PC-3 (cell line): ENCODE results near the gene VPS41.

ENCODE experiments used
- EZH2 ChIP-seq: fragments of 300-600 bp; sonication (generic); IDR thresholded peaks from one replicate; pipeline ENCODE4 v1.6.1; 2017; ENCODE audit warnings: antibody characterized with exemption, mild to moderate bottlenecking, low read length; ENCODE audit not compliant: unreplicated experiment
- EZH2phosphoT487 ChIP-seq: fragments of 300-600 bp; sonication (generic); IDR thresholded peaks from 2 replicates; pipeline ENCODE4 v1.6.1; 2018; ENCODE audit warnings: mild to moderate bottlenecking, antibody characterized with exemption, low read length, borderline replicate concordance
- TF ChIP-seq, protein P1 (sequence below): fragments of 300-600 bp; sonication (generic); conservative IDR thresholded peaks from 2 replicates; pipeline ENCODE4 v1.5.1; 2017; ENCODE audit warnings: antibody characterized with exemption, low read depth, mild to moderate bottlenecking, low read length

DNA sequence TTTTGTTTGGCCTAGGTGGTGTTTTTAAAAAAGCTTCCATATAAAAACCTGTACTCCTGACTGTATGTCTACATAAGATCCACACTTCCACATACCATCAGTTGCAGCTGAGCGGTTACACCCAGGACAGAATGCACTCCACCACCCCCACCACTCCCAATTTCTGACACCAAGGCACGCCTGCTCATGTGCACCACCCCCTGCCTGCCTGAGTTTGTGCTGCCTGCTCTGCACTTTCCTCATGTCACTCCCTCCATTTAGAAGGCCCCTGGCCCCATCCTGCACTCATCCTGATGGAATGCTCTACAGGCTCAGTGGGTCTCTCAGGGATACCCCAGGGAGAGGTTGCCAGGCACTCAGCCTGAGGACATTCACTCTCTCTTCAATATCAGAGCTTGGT lies 6.5 kb downstream of the VPS41 start:
- TF ChIP-seq, protein P1, sequence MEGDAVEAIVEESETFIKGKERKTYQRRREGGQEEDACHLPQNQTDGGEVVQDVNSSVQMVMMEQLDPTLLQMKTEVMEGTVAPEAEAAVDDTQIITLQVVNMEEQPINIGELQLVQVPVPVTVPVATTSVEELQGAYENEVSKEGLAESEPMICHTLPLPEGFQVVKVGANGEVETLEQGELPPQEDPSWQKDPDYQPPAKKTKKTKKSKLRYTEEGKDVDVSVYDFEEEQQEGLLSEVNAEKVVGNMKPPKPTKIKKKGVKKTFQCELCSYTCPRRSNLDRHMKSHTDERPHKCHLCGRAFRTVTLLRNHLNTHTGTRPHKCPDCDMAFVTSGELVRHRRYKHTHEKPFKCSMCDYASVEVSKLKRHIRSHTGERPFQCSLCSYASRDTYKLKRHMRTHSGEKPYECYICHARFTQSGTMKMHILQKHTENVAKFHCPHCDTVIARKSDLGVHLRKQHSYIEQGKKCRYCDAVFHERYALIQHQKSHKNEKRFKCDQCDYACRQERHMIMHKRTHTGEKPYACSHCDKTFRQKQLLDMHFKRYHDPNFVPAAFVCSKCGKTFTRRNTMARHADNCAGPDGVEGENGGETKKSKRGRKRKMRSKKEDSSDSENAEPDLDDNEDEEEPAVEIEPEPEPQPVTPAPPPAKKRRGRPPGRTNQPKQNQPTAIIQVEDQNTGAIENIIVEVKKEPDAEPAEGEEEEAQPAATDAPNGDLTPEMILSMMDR: no peak
- TF ChIP-seq EZH2 (no peak), EZH2phosphoT487 (no peak)
